Kidney epithelial cell (primary cell): Measurements from ENCODE around the gene ROM1. TPM values are rescaled to one million over a fixed set of nuclear protein-coding genes. Genes with fewer than 3 reads are reported as not detected.

Experiments used
- DNase-seq: peaks from one replicate; pipeline ENCODE4 v3.0.0-alpha.2; 2010; ENCODE audit warnings: low read depth
- H3K27me3 ChIP-seq: 2 replicates; pipeline ENCODE4 v1.6.0; 2011; ENCODE audit warnings: low read length; ENCODE audit not compliant: control insufficient read depth, insufficient read depth
- H3K36me3 ChIP-seq: 2 replicates; pipeline ENCODE4 v1.5.1; 2011; ENCODE audit warnings: low read length; ENCODE audit not compliant: control insufficient read depth, insufficient read depth
- H3K4me3 ChIP-seq: 2 replicates; pipeline ENCODE4 v1.5.1; 2011; ENCODE audit warnings: low read depth, mild to moderate bottlenecking, control low read depth, low read length
- CTCF ChIP-seq: IDR thresholded peaks from 2 replicates; pipeline ENCODE4 v1.5.1; 2011; ENCODE audit warnings: mild to moderate bottlenecking, moderate library complexity, low read length, control low read depth, inconsistent platforms; ENCODE audit not compliant: insufficient read depth, poor library complexity, severe bottlenecking
- total RNA-seq: library from RNA; depleted of rRNA; stranded (reverse); fragments of >200 nt; gene quantifications from 2 replicates; pipeline ENCODE4 v1.2.3, GENCODE V29; 2015

ROM1 gene
- total RNA-seq, 1 donor from 2014 or later: 1.4 TPM

- Histone ChIP-seq H3K4me3 (no peak overlapping the region), H3K36me3 (peaks cover 7% of the 10 kb centered on the region), H3K27me3 (no peaks in the 10 kb centered on the region)
- TF ChIP-seq CTCF: no peak
- no peak for DNase-seq
Observed at GRCh38 chr11:62595124-62595523, 17.9 kb upstream of the ROM1 start.

- Histone ChIP-seq H3K36me3 (peaks cover 5% of the 10 kb centered on the region), H3K27me3 (no peaks in the 10 kb centered on the region), H3K4me3 (no peak overlapping the region)
- DNase-seq: peak; percentile 93
- no peak for TF ChIP-seq CTCF
Observed at GRCh38 chr11:62599069-62599696, 13.9 kb upstream of the ROM1 start.

GRCh38 chr11:62599901-62600300, 13.2 kb upstream of the ROM1 start:
- H3K4me3 ChIP-seq: peak overlapping the region; percentile 84
- peaks cover 5% of the 10 kb centered on the region for H3K36me3 ChIP-seq
- no peaks in the 10 kb centered on the region for H3K27me3 ChIP-seq
- TF ChIP-seq CTCF: no peak
- no peak for DNase-seq

GRCh38 chr11:62600367-62601121, 12.5 kb upstream of the ROM1 start:
- H3K27me3 ChIP-seq: no peaks in the 10 kb centered on the region
- peaks cover 5% of the 10 kb centered on the region for H3K36me3 ChIP-seq

GRCh38 chr11:62601122-62601371, 12.0 kb upstream of the ROM1 start:
- Histone ChIP-seq H3K36me3 (peaks cover 3% of the 10 kb centered on the region), H3K4me3 (peak overlapping the region; percentile 84), H3K27me3 (no peaks in the 10 kb centered on the region)
- DNase-seq: no peak
- TF ChIP-seq CTCF: no peak

More at GRCh38 chr11:62600367-62601121, 12.5 kb upstream of the ROM1 start:
- no peak for DNase-seq
- no peak for TF ChIP-seq CTCF
- peak overlapping the region; percentile 84 for H3K4me3 ChIP-seq
